ENCODE results near the gene ISG20.
A peak's percentile ranks its signal among the peaks of the same experiment; 100 is the strongest.

ISG20 gene

GRCh38 chr15:88695101-88695500, 56.3 kb downstream of the ISG20 start:
- TF ChIP-seq CTCF (IDR thresholded peaks at IDR 0.05; ENCODE audit: low read depth, low read length), result no peak

GRCh38 chr15:88695691-88696251, 57.0 kb downstream of the ISG20 start:
- no peak overlapping the region for H3K4me3 ChIP-seq (ENCODE audit: low read depth, low read length)
- TF ChIP-seq CTCF (IDR thresholded peaks at IDR 0.05; ENCODE audit: low read depth, low read length), result no peak

More at GRCh38 chr15:88695101-88695500, 56.3 kb downstream of the ISG20 start:
- H3K4me3 ChIP-seq (ENCODE audit: low read depth, low read length), result no peak overlapping the region

GRCh38 chr15:88696254-88696653, 57.4 kb downstream of the ISG20 start:
- no peak for TF ChIP-seq CTCF (IDR thresholded peaks at IDR 0.05; ENCODE audit: low read depth, low read length)
- no peak overlapping the region for H3K4me3 ChIP-seq (ENCODE audit: low read depth, low read length)

- no peak for TF ChIP-seq CTCF (IDR thresholded peaks at IDR 0.05; ENCODE audit: low read depth, low read length)
- H3K4me3 ChIP-seq (ENCODE audit: low read depth, low read length), result no peak overlapping the region
Observed at GRCh38 chr15:88697276-88697675, 58.5 kb downstream of the ISG20 start.

GRCh38 chr15:88699861-88700260, 61.0 kb downstream of the ISG20 start:
- TF ChIP-seq CTCF (IDR thresholded peaks at IDR 0.05; ENCODE audit: low read depth, low read length), result no peak
- H3K4me3 ChIP-seq (ENCODE audit: low read depth, low read length), result no peak overlapping the region

GRCh38 chr15:88700716-88701115, 61.9 kb downstream of the ISG20 start:
- TF ChIP-seq CTCF (IDR thresholded peaks at IDR 0.05; ENCODE audit: low read depth, low read length), result no peak
- no peak overlapping the region for H3K4me3 ChIP-seq (ENCODE audit: low read depth, low read length)

GRCh38 chr15:88701561-88702095, 62.8 kb downstream of the ISG20 start:
- H3K4me3 ChIP-seq (ENCODE audit: low read depth, low read length), result no peak overlapping the region
- peak; percentile 14; the same call in 1 of the 2 replicates for TF ChIP-seq CTCF (IDR thresholded peaks at IDR 0.05; ENCODE audit: low read depth, low read length)

Measured in WI38 (cell line).